ENCODE measurements around the gene ABCF2. TPM values are rescaled to one million over a fixed set of nuclear protein-coding genes. Genes with fewer than 3 reads are reported as not detected.
A peak's percentile ranks its signal among the peaks of the same experiment; 100 is the strongest.

ABCF2 gene
- total RNA-seq, 1 experiment from 2014 or later = 63.7 TPM

DNA sequence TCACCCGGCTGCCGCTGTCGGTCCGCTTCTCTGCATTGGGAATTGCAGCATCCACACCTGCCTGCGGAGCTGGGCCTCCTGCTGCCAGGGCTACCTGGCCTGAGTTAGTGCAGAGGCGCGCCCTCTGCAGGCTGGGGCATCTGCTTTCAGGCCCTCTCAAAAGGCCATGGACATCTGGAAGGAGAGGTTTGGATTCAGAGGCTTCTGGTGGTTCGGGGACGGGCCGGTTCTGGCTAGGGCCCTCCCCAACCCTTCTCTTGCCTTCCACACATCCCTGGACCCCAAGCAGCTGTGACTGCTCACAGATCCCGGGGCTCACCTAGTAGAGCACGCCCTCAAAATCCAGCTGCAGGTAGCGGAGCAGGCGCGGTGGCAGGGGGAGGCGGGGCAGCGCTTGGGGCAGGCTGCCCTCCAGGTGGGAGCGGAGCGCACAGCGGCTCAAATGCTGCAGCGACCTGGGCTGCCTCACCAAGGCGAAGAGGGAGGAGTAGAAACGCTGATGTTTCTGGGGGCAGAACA lies 51.2 kb downstream of the ABCF2 start:
- ChIA-PET POLR2A (no interaction called here), CTCF (no interaction called here), RAD21 (ENCODE audit: low non-redundant PET in 1 of 2, low total read pairs in 2 of 2, uncharacterized antibody in 2 of 2, unreplicated experiment in 2 of 2) (no interaction called here)
- Histone ChIP-seq H3K27me3 (ENCODE audit: insufficient read depth, low read length) (no peaks in the 10 kb centered on the region), H3K4me1 (ENCODE audit: control insufficient read depth in 1 of 2, insufficient read depth in 2 of 2, low read length in 2 of 2) (no peaks in the 10 kb centered on the region), H3K9me3 (ENCODE audit: control insufficient read depth in 1 of 2, insufficient read depth in 1 of 2, low read depth in 1 of 2, low read length in 2 of 2) (peaks cover 0 to 8% of the 10 kb centered on the region in 2 experiments; a peak in 1 of 4 replicates), H3K9ac (ENCODE audit: low read length) (no peak overlapping the region), H3K27ac (ENCODE audit: low read depth, low read length) (no peak overlapping the region), H3K36me3 (ENCODE audit: control insufficient read depth in 1 of 2, insufficient read depth in 2 of 2, low read length in 2 of 2) (no peaks in the 10 kb centered on the region), H3K9me2 (ENCODE audit: insufficient read depth) (no peaks in the 10 kb centered on the region), H3K4me3 (replicated peaks in 1 of 2; ENCODE audit: low read depth in 1 of 2, low read length in 2 of 2) (no peak overlapping the region), H2AFZ (ENCODE audit: low read depth, low read length, poor library complexity, severe bottlenecking) (no peak overlapping the region), H3K4me2 (ENCODE audit: low read length) (no peak overlapping the region), H3K79me2 (ENCODE audit: insufficient read depth, low read length) (no peaks in the 10 kb centered on the region), H4K20me1 (ENCODE audit: insufficient read depth) (no peaks in the 10 kb centered on the region)
- TF ChIP-seq, protein P1, sequence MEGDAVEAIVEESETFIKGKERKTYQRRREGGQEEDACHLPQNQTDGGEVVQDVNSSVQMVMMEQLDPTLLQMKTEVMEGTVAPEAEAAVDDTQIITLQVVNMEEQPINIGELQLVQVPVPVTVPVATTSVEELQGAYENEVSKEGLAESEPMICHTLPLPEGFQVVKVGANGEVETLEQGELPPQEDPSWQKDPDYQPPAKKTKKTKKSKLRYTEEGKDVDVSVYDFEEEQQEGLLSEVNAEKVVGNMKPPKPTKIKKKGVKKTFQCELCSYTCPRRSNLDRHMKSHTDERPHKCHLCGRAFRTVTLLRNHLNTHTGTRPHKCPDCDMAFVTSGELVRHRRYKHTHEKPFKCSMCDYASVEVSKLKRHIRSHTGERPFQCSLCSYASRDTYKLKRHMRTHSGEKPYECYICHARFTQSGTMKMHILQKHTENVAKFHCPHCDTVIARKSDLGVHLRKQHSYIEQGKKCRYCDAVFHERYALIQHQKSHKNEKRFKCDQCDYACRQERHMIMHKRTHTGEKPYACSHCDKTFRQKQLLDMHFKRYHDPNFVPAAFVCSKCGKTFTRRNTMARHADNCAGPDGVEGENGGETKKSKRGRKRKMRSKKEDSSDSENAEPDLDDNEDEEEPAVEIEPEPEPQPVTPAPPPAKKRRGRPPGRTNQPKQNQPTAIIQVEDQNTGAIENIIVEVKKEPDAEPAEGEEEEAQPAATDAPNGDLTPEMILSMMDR (IDR thresholded peaks at IDR 0.05 in 2 of 3, conservative IDR thresholded peaks at IDR 0.05 in 1 of 3; ENCODE audit: borderline replicate concordance in 1 of 3, insufficient read depth in 1 of 3, low read depth in 2 of 3, low read length in 2 of 3) = peak in 2 of 3 experiments; percentile 11 to 13; a peak in 1 of 6 replicates
- TF ChIP-seq FOSL1 (IDR thresholded peaks at IDR 0.05; ENCODE audit: low read depth) = no peak
- TF ChIP-seq SP1 (IDR thresholded peaks at IDR 0.05; ENCODE audit: low read depth) = no peak
- intact Hi-C loops (cut with micrococcal nuclease) = no loop called here
- no TSS peak for BruUV-seq (replicated peaks)
- DNase-seq (ENCODE audit: low read depth, low spot score) = no peak
- ATAC-seq = no peak

- Histone ChIP-seq H3K9me2 (ENCODE audit: insufficient read depth) (no peaks in the 10 kb centered on the region), H3K27me3 (ENCODE audit: insufficient read depth, low read length) (no peaks in the 10 kb centered on the region), H3K9ac (ENCODE audit: low read length) (no peak overlapping the region), H4K20me1 (ENCODE audit: insufficient read depth) (no peaks in the 10 kb centered on the region), H2AFZ (ENCODE audit: low read depth, low read length, poor library complexity, severe bottlenecking) (no peak overlapping the region), H3K36me3 (ENCODE audit: control insufficient read depth in 1 of 2, insufficient read depth in 2 of 2, low read length in 2 of 2) (no peaks in the 10 kb centered on the region), H3K4me2 (ENCODE audit: low read length) (no peak overlapping the region), H3K4me1 (ENCODE audit: control insufficient read depth in 1 of 2, insufficient read depth in 2 of 2, low read length in 2 of 2) (no peaks in the 10 kb centered on the region), H3K27ac (ENCODE audit: low read depth, low read length) (no peak overlapping the region), H3K9me3 (ENCODE audit: control insufficient read depth in 1 of 2, insufficient read depth in 1 of 2, low read depth in 1 of 2, low read length in 2 of 2) (peaks cover 0 to 8% of the 10 kb centered on the region in 2 experiments; a peak in 1 of 4 replicates), H3K4me3 (replicated peaks in 1 of 2; ENCODE audit: low read depth in 1 of 2, low read length in 2 of 2) (no peak overlapping the region), H3K79me2 (ENCODE audit: insufficient read depth, low read length) (no peaks in the 10 kb centered on the region)
- CTCF ChIA-PET = no interaction called here
- DNase-seq (ENCODE audit: low read depth, low spot score) (no peak), ATAC-seq (no peak)
- POLR2A ChIA-PET = no interaction called here
- RAD21 ChIA-PET (ENCODE audit: low non-redundant PET in 1 of 2, low total read pairs in 2 of 2, uncharacterized antibody in 2 of 2, unreplicated experiment in 2 of 2) = no interaction called here
- no TSS peak for BruUV-seq (replicated peaks)
- TF ChIP-seq FOSL1 (IDR thresholded peaks at IDR 0.05; ENCODE audit: low read depth) (no peak), TCF7L2 (IDR thresholded peaks at IDR 0.05; ENCODE audit: borderline replicate concordance, extremely low read depth, insufficient read depth, insufficient read length) (no peak), YY1 (IDR thresholded peaks at IDR 0.05; ENCODE audit: extremely low read depth, insufficient replicate concordance, low read depth, low read length) (no peak), SRF (IDR thresholded peaks at IDR 0.05; ENCODE audit: low read depth) (no peak), EZH2 (IDR thresholded peaks at IDR 0.05) (no peak), JUND (IDR thresholded peaks at IDR 0.05) (no peak), EGR1 (IDR thresholded peaks at IDR 0.05; ENCODE audit: low read depth) (no peak), REST (IDR thresholded peaks at IDR 0.05; ENCODE audit: low read depth) (no peak)
- TF ChIP-seq, protein P1 (IDR thresholded peaks at IDR 0.05 in 2 of 3, conservative IDR thresholded peaks at IDR 0.05 in 1 of 3; ENCODE audit: borderline replicate concordance in 1 of 3, insufficient read depth in 1 of 3, low read depth in 2 of 3, low read length in 2 of 3) = no peak
- intact Hi-C loops (cut with micrococcal nuclease) = no loop called here
Observed at GRCh38 chr7:151175047-151175792, 51.8 kb downstream of the ABCF2 start.
